Mucosa of gallbladder (tissue), 1 donor: ENCODE measurements around the gene TMEM26. TPM values are rescaled to one million over a fixed set of nuclear protein-coding genes. Genes with fewer than 3 reads are reported as not detected.

ENCODE experiments used
- DNase-seq: peaks from one replicate; pipeline ENCODE4 v3.0.0-alpha.2; 2020; ENCODE audit warnings: low spot score
- total RNA-seq: library from RNA; stranded (reverse); gene quantifications from one replicate; pipeline ENCODE4 v1.2.1, GENCODE V29; 2021
- donor health status: DM: no; HTN: no; CAD: no.

The TMEM26 gene
- 0.55 TPM for total RNA-seq

- peak; percentile 34 for DNase-seq
Observed at GRCh38 chr10:61452655-61453641, at the start of gene TMEM26. Gene TMEM26, minus strand, starts transcription at chr10:61453381. Its CDS starts 300 bp downstream, at chr10:61453081.

GRCh38 chr10:61500460-61500859 is 47.3 kb upstream of the TMEM26 start:
- no peak for DNase-seq

DNA sequence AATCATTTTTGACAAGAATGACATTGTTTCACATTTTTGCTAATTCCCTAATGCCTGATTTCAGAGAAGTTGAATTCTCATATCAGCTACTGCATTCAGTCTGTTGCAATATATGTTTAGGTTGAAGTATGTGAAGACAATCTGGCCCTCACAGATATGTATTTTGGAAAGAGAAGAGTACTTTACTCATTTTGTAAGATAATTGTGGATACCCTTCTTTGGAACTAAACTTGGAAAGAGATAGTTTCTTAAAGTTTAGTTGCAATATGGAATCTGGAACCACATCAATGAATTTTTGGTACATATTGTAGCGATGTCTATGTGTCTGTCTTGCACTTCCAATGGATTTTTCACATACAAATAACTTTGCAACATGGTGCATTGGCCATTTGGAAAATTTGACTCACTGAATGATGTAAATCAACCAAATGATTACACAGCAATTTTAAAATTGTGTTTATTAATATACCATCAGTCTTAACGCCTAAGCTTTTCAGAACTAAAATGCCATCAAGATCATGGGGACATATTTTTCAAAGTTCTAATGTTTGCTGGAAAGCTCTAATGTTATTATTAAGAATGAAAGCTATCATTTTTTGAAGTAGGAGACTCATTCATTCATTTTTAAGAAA is 39.3 kb upstream of the TMEM26 start:
- no peak for DNase-seq

- DNase-seq: no peak
Observed at GRCh38 chr10:61487506-61487905, 34.3 kb upstream of the TMEM26 start.

DNA sequence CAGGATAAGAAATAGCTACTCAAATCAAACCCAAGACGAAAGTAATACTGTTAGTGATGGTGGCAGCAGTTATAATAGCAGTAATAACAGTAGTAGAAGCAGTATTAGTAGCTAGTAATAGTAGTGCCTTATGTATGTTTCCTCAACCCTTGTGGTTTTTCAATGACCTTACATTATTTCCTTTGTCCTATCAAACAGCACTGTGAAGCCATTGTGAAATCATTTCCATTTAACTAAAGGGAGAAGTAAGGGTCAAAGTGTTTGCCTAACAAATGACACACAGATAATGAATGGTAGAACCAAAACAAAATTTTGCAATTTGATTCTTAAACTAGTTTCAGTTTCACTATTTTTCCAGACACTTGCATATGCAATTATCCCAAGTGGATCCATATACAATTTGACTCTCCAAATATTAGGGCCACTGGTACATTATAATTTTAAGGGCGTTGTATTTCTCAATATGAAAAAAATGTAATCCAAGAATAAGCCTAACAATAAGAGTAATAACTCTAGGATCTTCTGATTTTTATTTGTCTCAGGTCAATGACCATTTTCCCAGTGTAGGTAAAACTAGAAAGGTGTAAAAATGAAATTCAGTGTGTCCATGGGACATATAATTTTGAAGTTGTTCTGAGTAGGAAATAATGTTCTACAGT is 33.7 kb upstream of the TMEM26 start:
- no peak for DNase-seq

DNA sequence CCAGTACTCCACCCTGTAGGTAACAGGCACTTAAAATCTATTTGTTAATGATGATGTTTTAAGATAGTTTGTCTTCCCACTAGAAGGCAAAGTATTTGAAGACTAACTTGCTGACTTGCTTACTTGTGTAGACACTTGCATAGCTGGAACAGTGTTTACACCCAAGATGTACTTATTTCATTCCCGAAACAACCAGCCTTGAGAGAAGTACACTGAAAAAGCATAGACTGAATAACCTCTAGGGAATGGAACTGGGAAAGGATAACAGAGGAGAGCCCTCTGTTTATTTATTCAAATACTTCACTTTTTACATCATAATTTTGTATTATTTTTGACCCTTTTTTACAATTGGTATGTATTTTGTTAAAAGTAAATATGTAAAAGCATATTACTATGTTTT is 33.1 kb upstream of the TMEM26 start:
- no peak for DNase-seq

DNA sequence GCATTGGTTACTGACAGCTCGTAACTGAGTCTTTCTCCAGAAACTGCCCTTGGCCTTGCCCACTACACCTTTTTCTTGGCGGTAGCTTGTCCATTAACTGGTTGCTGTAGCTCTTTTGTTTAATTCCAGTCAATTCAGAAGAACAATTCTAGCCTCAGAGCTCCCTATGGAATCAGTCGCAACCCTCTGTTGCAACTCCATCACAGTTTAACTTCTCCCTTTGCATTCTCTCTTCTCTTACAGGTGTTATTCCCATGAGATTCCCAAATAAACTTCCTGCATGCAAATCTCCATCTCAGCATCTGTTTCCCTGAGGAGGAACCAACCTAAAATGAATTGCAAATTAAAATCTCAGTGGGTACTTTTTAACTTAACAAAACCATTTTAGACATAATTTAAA is 28.4 kb upstream of the TMEM26 start:
- no peak for DNase-seq

DNA sequence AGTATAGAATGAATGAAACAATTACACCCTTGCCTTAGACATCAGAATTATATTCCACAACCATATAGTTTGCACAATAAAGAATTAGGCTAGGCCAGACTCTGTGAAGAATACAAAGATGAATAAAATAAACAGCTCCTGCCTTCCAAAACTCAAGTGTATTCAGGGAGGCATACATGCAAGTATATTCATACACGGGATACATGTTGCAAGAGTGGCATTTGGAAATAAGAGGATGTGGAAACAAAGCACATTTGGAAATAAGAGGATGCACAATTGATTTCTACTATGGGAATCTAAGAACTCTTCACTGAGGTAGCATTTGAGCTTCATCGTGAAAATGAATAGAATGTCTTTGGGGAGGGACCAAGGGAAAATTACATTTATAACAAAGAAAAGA is 27.0 kb upstream of the TMEM26 start:
- no peak for DNase-seq

DNA sequence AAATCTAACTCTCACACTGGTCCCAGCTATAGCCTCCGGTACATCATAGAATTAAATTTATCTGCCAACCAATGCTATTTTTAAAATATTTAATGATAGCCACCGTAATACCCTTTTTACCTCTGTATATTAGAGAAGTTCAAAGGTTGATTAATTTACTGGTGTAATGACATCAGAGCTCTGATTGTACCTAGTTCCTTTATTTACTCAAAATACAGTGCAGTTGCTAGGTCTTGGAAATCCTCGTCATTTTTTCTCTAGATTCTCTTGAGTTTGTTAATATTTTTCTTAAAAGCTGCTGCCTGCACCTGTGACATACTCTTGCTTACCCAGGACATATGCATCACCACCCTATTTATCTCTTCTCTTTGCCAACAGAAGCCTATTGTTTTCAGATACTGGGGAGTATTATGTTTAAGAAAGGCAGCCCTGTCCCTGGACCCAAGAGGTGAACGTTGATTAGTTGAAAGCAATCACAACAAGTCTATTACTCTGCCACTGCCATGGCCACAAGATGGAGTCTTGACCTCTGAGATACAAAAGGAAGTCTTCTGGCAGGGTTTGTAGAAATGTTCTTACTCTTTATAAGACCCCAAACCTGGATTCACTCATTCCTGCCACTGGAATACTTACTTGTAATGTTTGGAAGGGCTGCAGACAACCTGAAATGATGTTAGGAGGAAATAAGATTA is 25.6 kb upstream of the TMEM26 start:
- DNase-seq: no peak

DNA sequence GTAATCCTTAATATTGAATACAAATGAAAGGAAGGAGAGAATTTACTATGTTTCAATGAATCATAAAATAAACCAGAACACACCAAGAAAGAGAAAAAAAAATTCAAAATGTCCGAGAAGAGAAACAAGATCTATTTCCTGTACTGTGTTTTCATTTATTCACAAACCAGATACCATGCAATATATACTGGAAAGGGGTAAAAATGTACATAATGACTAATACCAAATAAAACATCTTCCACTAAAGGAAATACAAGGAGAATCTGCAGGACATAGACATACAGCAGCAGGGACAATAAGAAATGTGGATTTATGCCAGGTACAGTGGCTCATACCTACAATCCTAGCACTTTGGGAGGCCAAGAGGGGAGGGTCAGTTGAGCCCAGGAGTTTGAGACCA is 24.3 kb upstream of the TMEM26 start:
- no peak for DNase-seq

- DNase-seq: no peak
Observed at GRCh38 chr10:61476529-61476928, 23.3 kb upstream of the TMEM26 start.

GRCh38 chr10:61475449-61475873 is 22.3 kb upstream of the TMEM26 start:
- DNase-seq: no peak

DNA sequence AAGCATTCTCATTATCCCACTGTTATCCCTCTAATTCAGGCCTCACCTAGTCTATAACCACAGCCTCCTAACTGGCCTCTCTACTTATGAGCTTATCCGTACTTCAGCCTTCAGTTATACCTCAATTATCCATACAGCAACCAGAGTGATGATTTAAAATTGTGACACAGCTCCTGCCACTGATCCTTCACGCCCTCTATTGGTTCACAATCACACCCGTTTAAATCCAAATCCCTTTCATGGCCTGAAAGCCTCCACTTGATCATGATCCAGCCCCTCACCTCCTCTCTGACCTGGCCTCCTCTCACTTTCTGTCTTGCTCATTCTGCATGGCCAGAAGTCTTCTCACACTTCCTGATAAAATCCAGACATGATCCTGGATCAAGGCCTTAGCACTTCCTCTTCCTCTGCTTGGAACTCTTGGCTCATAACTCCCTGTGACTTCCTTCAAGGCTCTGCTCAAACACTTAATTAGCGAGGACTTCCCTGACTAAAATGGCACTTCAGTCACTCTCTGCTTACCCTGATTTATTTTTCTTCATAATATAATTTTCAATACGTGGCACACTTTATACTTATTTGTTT is 19.0 kb upstream of the TMEM26 start:
- no peak for DNase-seq

GRCh38 chr10:61471491-61471890 is 18.3 kb upstream of the TMEM26 start:
- DNase-seq: no peak

GRCh38 chr10:61470740-61471139 is 17.6 kb upstream of the TMEM26 start:
- DNase-seq: no peak

DNA sequence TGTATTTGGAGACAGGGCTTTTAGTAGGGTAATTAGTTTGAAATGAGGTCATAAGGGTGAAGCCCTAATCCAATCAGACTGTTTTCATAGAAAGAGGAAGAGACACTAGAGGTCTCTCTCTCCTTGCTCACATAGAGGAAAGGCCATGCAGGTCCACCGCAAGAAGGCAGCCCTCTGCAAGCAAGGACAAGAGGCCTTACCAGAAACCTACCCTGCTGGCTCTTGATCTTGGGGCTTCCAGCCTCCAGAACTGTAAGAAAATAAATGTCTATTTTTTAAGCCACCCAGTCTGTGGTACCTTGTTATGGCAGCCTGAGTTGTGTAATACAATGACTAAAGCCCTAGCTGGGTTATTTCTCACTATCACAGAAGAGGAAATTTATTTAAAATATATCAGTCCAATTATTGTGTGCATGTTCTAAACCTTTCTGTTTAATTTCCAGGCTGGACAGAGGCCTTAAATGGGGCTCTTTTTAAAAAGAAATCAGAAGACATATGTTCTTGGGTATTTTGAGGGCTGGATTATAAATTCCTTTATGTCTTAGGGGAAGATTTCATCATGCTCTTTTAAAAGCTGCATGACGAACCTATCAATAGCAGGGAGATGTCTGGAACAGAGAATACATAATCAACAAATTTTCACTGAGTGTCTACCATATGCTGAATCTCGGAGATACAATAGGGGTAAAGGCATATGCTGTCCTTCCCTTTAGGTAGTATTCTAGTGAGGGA is 12.9 kb upstream of the TMEM26 start:
- DNase-seq: no peak

- DNase-seq: no peak
Observed at GRCh38 chr10:61465171-61465496, 12.0 kb upstream of the TMEM26 start.

DNA sequence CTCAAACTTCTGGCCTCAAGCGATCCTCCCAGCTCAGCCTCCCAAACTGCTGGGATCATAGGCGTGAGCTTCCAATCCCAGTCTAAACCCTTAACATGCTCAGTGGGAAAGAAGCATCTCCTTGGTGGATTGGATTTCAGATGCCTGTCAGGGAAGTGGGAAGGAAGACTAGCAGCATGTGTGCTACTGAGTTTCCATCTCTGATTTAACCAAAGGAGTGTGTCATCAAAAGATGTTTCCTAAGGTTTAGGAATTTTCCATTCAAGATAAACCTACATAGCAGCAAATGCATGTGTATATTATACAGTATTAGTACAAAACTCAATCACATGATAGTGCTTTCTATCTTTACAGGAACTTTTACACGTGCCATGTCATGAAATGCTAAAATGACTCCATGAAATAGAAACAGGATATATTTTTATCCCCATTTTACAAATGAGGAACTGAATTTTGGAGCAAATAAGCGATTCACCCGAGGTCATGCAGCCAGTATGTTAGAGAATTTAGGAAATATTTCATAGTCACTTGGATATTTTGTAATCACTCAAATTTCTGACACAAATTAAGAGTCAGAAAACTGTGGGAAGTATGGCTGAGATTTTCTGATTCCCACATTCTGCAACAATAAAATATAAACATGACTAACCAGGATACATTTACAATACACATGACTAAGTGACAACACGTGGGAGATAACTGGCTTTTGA is 11.4 kb upstream of the TMEM26 start:
- DNase-seq: no peak

DNA sequence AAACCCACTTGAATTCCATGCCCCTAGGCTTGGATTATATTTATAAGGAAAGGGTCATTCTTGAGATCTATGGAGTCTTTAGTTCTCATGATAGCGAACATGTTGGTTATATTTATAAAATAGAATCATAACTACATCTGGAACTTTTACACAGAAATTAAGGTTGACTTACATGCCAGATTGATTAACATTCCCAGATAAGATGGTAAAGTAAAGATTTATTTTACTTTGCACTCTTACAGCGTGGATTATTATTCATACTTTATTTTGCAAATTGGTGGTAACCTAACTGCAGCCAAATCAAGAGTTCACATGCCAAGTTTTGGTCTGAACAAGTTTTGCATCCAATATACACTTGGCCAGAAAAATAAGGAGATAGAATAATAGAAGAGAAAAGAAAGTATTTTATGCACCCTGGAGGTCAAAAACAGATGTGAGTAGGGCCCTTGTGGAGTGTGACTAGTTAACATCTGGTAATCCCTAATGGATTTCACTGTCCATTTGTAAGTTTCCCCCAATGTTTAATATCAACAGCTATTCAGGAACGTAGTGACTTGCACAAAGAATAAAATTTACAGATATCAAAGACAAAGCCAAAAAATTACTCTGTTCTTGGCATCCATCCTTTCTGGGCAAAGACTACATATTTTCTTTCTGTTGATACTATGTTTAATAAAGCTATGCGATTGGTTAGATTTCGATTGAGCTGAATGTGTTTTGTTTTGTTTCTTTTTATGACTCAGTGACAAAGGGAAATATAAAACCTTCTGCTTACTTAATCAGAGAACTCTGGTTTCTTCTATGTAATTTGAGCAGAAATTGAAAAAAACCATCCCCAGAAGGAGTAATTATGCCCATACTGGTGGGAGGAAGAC is 10.1 kb upstream of the TMEM26 start:
- DNase-seq: no peak
